GM18520 (cell line): ENCODE results near the gene HOXD3.

Source experiments
- ATAC-seq: cut with Tn5 transposase; IDR thresholded peaks from one replicate; pipeline ENCODE4 v1.9.1; 2021; ENCODE audit not compliant: unreplicated experiment

HOXD3 gene

DNA sequence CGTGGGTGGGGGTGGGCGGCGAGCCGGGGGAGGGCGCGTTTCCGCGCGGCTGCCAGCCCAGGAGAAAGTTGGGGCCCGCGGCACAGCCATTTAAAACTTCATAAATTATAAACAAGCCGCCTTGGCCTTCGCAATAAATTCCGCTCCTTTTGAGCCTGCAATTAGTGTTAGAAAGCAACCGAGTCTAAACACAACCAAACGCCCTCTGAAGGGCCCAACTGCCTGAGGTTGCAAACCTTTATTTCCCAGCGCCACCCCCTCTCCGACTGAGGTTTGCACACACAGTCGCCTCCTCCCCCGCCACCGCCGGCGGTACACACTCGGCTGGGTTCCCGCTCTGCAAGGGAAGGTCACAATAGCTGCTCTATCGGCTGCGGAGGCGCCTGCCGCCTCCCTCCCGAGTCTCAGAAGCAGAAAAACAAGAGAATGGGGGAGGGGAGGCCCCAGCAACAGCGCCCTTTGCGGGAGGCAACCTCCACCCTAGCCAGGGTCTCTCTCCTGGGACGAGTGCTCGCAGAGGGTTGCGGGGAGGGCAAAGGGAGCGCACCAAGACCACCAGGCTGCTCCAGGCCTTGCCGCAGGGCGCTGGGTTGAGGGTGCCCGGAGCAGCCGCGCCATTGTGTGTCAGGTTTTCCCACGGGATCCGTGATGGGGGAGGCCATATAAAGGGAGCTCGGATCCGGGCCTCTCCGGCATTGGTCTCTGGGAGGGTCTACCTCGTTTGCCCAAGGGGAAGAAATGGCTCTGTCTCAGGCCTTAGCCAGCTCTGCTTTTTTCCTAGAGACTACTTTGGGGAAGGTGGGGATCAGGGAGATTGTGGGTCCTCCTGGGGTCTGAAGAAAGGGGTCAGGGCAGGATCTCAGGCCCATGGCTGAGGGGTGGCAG is 18.0 kb downstream of the HOXD3 start:
- ATAC-seq: no peak

DNA sequence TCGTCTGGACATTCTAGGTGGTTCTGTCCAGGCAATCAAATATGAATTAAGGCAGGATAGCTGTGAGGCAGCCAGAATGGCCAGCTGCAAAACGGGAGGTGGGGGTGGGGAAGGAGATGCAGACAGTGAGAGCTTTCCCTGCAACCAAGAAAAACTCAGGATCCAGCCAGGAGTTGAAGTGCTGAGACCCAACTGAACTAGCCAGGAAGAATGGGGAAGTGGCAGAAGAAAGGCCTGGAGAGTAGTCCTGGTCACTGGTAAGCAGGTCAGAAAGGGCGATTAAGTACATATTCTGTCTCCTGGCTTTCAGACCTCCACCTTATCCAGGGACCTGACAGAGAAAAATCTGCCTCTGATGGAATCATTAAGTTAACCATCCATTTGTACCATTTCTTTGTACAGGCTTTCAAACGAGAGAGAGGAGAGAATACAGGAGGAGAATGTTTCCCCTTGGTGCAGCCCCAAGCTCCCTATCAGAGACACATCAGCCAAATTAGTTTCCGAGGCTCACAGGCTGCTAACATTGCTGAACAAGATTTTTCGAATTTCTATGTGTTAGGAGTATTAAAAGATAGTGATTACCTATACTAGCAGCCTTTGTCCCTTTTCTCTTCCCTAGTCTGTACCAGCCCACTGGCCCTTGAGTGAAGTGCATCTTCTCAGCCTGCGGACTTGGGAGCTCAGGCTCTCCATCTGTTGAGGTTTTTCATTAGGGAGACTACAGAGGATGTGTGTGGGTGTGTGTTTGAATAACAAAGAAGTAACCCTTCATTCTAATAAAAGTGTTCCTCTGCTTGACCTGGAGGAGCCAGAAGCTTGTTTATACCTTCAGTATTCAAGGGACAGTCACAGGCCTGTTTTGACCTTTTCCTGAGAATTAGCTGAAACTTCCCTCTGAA is 18.9 kb downstream of the HOXD3 start:
- ATAC-seq: no peak

GRCh38 chr2:176177580-176178037 is 20.5 kb downstream of the HOXD3 start:
- ATAC-seq: no peak

- ATAC-seq: no peak
Observed at GRCh38 chr2:176178038-176178756, 21.1 kb downstream of the HOXD3 start.

GRCh38 chr2:176178757-176179295 is 21.7 kb downstream of the HOXD3 start:
- ATAC-seq: no peak

- ATAC-seq: no peak
Observed at GRCh38 chr2:176181551-176181950, 24.4 kb downstream of the HOXD3 start.

DNA sequence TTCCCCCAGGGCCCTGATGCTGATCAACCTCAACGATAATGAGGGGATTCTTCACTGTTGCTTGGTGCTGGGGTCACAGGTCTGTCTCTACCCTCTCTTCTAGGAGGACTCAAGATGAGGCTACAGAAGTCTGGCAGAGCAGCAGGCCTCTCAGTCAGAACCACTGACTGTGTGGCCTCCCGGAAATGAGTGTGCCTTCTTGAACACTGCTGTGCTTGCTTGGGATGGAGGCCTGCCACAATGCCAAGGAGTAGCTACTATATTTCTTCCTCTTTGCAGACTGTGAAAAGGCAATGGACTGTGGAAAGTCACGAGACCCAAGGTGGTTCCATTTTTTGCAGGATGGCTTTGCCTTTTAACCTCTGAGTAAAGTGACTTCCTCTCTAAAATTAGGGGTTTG is 25.6 kb downstream of the HOXD3 start:
- no peak for ATAC-seq

DNA sequence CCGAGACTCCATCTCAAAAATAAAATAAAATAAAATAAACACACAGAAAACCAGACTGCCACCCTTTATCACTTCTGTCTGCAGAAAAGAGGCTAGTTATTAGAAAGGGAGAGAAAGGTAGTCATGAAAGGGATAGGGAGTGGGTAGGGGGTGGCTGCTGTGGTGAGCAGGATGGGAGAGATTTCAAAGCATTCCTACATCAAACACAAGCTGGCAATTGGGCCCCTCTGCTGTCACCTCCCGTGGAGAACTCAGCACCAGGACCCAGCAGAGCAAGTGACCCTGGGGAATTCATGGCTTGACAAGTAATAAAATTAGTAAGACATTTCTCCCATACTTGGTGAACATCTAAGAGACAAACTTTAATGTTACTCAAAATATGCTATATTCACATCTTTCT is 27.6 kb downstream of the HOXD3 start:
- no peak for ATAC-seq

DNA sequence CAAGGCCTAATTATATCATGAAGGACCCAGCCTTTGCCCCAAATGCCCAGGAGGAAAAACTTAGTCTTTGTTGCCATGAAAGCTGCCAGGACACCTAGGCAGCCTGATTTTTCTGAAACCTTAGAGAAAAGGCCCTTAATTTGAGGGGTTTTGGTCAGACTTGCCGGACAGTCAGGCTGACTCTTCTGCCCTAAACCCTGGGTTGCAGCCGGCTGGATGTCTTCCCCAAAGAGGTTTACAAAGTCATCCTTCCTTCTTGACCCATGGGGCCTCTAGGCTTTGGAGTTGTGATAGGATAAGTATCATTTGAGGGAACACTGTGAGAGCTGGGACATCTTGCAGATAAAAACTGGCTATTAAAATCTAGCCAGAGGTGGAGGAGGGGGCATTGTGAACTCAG is 28.9 kb downstream of the HOXD3 start:
- ATAC-seq: no peak

- no peak for ATAC-seq
Observed at GRCh38 chr2:176187200-176187898, 30.2 kb downstream of the HOXD3 start.

- ATAC-seq: no peak
Observed at GRCh38 chr2:176187899-176188773, 31.0 kb downstream of the HOXD3 start, which contains the start of gene HOXD1. Gene HOXD1, plus strand, starts transcription at chr2:176188668. Its CDS starts 134 bp downstream, at chr2:176188802.

DNA sequence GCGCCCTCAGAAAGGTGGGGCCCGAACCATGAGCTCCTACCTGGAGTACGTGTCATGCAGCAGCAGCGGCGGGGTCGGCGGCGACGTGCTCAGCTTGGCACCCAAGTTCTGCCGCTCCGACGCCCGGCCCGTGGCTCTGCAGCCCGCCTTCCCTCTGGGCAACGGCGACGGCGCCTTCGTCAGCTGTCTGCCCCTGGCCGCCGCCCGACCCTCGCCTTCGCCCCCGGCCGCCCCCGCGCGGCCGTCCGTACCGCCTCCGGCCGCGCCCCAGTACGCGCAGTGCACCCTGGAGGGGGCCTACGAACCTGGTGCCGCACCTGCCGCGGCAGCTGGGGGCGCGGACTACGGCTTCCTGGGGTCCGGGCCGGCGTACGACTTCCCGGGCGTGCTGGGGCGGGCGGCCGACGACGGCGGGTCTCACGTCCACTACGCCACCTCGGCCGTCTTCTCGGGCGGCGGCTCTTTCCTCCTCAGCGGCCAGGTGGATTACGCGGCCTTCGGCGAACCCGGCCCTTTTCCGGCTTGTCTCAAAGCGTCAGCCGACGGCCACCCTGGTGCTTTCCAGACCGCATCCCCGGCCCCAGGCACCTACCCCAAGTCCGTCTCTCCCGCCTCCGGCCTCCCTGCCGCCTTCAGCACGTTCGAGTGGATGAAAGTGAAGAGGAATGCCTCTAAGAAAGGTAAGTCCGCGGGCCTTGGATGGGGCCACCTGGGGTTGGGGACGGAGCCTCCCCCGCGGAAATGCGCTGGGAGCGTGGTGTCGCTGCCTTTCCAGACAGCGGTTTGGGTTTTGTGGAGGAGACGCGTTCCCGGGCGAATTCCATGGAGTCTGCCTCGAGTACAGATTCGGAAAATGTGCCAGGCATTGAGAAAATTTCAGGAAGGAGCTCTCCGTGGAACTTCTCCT is 31.9 kb downstream of the HOXD3 start:
- no peak for ATAC-seq

DNA sequence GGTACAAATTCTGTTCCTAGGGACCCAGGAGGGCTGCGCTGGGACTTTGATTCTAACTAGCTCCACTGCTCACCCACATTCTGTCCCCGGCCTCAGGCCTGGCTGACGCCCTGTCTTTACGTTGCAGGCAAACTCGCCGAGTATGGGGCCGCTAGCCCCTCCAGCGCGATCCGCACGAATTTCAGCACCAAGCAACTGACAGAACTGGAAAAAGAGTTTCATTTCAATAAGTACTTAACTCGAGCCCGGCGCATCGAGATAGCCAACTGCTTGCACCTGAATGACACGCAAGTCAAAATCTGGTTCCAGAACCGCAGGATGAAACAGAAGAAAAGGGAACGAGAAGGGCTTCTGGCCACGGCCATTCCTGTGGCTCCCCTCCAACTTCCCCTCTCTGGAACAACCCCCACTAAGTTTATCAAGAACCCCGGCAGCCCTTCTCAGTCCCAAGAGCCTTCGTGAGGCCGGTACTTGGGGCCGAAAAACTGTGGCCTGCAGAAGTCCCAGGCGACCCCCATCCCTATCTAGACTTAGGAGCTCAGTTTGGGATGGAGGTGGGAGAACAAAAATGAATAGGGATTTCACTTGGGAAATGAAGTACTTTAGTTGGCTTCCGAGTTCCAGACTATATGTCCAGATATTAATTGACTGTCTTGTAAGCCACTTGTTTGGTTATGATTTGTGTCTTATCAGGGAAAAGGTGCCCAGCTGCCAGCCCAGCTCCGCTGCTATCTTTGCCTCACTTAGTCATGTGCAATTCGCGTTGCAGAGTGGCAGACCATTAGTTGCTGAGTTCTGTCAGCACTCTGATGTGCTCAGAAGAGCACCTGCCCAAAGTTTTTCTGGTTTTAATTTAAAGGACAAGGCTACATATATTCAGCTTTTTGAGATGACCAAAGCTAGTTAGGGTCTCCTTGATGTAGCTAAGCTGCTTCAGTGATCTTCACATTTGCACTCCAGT is 32.9 kb downstream of the HOXD3 start:
- no peak for ATAC-seq

DNA sequence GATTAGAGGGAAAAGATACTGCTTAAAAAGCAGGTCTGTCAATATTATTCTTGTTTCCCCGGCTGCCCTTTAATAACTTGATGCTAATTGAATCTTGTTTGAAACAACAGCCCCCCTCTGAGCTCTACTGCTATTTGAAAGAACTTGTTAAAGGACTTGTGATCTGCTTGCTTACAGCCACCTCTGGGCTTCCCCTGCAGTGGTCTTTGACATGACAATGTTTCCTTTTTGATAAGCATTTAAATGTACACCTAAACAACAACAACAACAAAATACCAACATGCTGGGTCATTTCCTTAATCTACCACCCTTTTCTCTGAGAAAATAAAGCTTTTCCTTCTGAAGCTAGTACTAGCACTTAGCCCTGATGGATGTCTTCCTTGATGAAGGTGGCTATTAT is 35.2 kb downstream of the HOXD3 start:
- no peak for ATAC-seq

DNA sequence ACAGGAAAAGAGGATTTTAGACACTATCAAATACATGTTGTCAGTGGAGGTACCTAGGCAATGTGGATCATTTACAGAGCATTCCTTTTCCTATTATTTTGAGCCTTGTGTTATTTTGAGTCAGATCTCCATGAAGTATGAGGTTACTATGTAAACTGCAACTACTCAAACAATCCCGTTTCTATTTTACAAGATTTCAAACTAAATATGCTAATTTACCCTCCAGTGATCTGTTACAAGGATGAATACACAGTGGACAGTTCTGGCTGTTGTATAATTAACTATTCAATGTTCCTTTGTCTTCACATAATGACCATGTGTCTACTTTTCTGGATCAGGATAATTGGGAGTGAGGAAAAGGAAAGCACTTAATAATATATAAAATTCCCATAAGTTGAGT is 35.9 kb downstream of the HOXD3 start:
- ATAC-seq: no peak

GRCh38 chr2:176199902-176200301 is 42.8 kb downstream of the HOXD3 start:
- ATAC-seq: no peak

DNA sequence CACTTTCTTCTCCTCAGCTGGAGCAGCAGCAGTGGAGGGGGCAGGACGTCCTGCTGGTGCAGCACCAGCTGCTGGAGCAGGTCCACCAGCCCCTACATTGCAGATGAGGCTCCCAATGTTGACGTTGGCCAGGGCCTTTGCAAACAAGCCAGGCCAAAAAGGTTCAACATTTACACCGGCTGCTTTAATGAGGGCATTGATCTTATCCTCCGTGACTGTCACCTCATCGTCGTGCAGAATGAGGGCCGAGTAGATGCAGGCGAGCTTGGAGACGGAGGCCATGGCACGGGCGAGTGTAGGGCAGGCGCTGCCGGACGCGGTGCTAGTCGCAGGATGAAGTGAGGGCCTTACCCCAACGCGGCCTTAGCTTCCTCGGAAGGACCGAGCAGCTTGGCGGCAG is 43.9 kb downstream of the HOXD3 start:
- ATAC-seq: no peak
